ENCODE data around the gene ARMC12.

The ARMC12 gene

DNA sequence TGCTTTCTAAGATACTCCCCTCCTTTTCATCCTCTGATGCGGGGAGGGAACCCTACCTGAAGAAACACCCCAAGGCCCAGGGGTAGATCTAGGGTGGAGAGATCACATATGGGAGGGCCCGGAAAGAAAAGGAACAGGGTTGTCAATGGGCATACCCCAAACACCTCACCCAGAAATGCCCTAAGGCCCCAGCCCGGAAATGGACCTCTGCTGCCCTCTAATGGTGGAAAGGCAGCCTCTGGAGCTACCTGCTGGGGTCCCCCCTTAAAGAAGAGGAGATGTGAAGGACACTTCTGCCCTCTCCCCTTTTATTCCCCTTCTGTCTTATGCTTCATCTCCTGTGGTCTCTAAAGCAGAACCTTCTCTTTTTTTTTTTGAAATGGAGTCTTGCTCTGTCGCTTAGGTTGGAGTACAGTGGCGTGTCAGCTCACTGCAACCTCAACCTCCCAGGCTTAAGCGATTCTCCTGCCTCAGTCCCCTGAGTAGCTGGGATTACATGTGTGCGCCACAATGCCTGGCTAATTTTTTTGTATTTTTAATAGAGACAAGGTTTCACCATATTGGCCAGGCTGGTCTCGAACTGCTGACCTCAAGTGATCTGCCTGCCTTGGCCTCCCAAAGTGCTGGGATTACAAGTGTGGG, 458 bp upstream of the ARMC12 start:
- peak; percentile 86 for DNase-seq

DNA sequence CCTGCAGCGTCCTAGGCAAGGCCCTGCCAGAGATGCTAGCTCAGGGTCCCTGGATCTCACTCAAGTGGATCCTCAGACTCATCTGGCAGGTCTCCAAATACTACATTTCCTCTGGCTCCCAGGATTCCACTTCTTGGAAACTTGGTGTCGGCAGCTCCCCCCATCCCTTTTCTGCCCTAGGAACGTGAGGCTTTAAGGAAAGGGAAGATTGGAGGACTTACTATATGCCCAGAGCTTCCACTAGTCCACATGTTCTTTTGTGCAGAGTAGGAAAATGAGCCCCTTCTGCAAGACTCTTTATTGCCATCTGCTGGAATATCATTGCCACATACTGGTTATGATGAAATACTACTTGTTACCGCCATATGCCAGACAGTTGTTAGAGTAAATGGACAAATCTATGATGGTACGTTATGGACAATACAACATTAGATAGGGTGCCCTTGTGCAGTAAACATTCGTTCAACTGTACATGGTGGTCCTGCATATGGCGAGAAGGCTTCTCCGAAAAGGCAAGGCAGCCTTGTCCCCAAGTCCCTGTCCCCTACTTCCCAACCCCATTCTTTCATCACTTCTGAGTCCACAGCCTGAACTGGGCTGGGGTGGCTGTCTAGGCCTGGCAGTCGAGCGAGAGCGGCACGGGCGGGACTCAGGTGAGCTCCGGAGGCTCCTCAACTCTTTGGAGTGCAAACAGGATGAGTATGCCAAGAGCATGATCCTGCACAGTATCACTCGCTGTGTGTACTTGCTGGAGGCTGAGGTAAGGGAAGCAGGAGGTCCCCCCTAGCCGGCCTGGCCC, 780 bp downstream of the ARMC12 start:
- no peak for DNase-seq

DNA sequence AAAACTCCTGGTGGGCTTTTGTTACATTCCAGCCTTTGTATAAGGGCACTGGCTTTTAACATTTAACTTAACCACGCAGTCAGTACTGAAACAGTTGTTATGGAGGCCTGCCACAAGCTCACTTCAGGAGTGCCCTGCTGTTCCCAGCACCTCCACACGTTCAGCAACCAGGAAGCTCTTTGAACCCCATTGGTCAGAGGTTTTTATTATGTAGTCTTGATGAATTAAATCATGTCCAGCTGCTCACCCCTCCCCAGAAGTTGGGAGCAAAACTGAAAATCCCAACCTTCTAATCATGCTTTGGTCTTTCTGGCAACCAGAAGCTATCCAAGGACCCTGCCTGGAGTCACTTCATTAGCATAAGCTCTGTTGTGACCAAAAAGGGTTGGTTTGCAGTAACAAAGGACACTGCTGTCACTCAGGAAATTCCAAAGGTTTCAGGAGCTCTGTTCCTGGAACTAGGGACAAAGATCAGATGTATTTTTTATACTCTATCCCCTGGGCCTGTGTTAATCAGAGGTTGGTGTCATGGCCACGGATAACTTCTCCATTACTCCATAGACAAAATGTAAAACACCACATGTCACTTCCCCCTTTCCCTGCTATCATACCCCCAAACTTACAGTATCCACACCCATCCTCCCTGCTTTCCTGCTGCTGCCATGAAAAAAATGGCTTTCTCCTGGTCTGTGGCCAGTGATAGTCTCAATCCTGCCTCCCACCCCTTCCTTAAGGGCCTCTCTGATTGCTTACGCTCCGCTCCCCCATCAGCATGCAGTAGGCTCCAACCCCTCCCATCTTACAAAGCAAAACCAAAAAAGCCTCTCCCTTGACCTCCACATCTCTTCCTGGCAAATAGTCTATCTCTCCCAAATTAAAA, 3.1 kb downstream of the ARMC12 start:
- no peak for DNase-seq

DNA sequence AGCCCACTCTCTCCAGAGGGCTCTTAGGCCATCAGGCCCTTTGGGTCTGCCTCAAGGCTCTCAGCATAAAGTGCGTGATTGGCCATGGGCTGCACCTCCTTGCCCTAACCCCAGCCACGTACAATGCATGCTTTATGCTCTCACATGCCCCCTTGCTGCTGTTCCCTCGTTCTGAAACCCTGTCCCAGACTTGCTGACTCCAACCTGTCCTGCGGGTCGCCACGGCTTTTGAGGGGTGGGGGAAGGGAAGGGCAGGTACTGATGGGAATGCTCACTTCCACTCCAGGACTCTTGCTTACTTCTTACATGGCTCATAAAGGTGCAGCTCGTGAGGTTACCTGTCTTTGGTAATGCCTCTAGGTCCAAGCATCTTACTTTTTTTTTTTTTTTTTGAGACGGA, 6.0 kb downstream of the ARMC12 start:
- DNase-seq, result no peak

DNA sequence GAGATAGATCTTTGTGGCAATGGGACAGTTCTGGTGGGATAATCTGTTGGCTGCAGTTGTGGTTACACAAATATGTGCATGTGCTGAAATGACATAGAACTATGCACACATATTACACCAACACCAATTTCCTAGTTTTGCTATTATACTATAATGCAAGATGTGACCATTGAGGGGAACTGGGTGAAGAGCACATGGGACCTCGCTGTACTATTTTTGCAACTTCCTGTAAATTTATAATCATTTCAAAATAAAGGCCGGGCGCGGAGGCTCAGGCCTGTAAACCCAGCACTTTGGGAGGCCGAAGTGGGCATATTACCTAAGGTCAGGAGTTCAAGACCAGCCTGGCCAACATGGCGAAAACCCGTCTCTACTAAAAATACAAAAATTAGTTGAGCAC, 8.7 kb downstream of the ARMC12 start:
- DNase-seq, result no peak

DNA sequence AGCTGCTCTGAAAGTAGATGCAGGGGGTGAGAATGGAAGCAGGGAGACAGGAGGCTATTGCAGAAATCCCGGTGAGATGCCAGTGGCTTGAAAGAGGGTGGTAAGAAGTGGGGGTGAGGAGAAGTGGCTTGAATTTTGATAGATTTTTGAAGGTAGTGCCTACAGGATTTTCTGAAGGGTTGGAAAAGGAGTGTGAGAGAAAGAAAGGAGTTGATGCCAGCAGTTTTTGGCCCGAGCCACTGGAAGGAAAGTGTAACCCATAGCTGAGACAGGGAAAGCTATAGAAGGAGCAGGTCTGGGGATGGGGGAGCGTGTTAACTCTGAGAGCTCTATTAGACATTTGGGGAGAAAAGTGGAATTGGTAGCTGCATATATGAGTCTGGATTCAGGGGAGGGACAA, 9.7 kb downstream of the ARMC12 start:
- DNase-seq, result no peak

DNA sequence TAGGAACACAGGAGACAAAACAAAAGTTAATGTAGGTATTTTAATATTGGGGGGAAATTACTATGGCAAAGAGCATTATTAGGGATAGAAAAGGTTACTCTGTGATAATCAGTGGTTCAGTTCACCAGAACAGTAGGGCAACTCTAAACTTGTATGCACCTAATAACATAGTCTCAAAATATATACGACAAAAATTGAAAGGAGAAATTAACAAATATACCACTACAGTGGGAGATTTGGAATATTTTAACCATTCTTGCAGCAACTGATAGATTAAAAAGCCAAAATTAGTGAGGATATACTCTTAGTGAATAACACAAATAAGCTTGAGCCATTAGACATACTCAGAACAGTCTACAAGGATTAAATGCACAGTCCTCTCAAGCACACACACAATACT, 11.0 kb downstream of the ARMC12 start:
- no peak for DNase-seq

DNA sequence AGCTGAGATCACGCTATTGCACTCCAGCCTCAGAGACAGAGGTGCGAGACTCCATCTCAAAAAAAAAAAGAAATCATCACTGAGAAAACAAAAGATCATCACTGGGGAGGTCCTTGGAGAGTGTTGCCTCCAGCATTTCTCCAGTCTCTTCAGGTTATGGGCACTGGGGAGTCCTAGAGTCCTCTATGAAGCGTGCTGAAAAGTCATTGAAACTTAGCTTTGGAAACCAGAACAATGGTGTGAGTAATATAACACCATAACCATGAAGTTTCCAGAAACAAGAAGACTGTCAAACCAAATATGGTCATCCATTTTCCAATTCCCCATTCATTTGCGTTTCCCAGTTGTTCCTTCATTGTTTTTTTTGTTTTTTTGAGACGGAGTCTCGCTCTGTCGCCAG, 13.7 kb downstream of the ARMC12 start:
- DNase-seq, result no peak

DNA sequence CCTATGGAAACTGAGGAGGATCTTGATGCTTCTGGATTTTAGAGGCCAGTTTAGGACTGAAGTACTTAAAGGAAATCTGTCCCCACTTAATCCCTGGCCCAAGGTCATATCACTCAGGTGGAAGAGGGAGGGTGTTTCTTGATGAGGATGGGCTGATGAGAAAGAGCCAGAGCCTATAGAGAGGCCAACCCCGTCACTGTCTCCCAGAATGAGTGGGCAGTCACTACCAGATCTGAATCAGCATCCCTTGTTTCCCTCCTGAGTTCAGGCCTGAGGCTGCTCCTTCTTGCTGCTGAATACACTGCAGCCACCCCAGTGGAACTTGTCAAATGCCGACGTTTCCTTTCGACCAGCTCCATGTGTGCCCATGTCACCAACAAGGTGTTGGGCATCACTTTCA, 14.8 kb downstream of the ARMC12 start:
- no peak for DNase-seq

DNA sequence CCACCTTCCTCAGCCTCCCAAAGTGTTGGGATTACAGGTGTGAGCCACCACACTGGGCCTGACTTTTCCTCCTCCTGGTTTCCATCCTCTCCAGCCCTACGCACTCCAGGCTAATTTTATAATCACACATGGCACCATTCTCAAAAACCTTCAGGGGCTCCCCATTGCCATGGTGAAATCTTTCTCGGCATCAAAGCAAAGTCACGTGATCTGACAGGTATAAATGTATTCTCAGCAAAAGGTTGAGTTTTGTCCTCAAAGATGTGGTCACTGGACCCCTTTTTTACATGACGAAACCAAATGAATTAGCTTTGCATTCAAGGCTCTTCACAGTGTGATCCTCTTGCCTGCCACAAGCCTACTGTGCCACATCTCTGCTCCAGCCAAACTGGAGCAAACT, 15.5 kb downstream of the ARMC12 start:
- no peak for DNase-seq

DNA sequence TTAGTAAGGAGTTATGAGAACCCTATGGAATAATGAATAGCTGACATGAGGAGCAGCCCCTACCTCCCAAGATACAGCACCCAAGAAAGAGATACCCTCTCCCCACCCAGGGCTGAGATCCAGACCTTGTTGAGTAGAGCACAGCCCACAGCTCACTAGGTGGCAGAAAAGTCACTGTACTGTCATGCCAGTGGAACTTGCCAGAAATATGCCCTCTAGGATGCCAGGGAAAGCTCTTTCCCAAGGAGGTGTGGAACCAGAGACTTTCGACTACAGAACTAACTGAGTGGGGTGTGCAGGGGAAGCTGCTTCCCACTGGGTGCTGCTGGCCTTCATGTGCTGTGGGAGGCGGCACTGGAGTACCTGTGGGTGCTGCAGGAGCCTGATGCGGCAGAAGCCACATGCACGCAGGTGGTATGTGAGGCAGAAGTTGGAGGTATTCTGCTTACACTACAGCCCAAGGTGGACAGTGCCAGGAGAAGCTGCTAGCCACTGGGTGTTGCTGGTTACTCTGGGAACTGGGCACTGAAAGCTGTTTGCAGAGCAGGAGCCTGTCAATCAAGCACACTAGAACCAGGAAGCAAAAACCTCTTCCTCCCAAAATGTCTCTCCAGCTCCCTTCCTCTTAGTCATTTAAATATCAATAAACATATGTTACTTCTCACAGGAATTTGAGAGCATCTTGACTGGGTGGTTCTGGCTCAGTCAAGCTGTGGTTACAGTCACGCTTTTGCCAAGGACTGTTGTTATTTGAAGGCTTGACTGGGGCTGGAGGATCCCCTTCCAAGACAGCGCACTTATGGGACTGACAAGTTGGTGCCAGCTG, 17.8 kb downstream of the ARMC12 start:
- no peak for DNase-seq

DNA sequence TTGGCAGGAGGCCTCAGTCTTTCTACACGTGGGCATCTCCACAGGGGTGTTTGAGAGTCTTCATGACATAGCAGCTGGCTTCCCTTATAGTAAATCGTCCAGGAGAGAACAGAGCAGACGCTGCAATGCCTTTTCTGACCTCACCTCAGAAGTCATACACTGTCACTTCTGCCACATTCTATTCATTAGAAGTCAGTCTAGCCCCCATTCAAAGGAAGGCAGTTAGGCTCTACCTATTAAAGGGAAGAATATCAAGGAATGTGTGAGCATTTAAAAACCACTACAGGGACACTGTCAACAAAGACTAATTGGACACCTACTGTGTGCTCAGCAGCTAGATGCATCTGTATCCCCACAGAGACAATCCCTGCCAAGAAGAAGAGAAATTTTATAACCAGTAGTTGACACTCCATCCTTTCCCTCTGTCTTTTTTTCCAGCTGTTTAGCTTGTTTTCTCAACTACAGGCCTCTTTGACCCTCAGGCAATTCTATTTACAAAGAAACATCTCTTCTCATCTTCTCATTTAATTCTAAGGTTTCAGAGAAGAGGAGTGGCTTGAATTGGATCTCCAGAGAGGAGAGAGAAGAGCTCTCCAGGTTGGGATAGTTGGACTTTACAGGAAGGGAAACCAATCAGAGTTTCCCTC, 18.6 kb downstream of the ARMC12 start:
- no peak for DNase-seq

DNA sequence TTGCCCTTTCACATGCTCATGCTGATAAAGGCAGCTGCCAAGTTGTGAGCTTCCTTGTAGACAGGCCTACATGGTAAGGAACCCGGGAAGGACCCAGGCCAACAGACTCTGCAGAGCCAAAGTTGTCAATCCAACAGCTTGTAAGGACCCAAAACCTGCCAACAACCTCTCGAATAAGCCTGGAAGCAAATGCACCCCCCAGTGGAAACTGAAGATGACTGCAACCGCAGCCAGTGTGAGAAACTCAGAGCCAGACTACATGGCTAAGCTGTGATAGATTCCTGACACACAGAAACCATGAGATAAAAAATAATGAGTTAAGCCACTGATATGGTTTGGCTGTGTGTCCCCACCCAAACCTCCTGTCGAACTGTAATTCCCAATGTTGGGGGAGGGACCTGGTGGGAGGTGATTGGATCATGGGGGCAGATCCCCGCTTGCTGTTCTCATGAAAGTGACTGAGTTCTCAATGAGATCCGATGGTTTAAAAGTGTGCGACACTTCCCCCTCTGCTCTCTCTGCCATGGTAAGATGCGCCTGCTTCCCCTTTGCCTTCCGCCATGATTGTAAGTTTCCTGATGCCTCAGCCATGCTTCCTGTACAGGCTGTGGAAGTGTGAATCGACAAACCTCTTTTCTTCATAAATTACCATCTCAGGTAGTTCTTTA, 20.8 kb downstream of the ARMC12 start:
- DNase-seq, result no peak

DNA sequence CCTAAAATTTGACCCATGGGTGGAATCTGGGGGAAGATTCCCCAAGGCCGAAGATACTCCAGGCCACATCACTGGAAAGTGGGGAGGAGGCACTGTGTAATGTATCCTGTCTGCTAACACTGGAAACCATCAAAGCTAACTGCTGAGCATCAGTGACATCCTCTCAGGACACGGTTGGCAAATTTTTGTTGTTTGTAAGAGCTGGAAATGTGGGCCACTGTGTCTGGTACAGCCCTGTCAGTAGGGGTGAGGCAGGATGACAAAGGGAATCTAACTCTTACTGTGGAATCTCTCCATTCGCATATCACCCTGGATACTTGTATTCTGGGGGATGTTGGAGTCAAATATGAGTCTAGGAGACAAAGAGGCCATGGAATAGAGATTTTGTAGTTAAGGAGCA, 22.6 kb downstream of the ARMC12 start:
- DNase-seq, result no peak

DNA sequence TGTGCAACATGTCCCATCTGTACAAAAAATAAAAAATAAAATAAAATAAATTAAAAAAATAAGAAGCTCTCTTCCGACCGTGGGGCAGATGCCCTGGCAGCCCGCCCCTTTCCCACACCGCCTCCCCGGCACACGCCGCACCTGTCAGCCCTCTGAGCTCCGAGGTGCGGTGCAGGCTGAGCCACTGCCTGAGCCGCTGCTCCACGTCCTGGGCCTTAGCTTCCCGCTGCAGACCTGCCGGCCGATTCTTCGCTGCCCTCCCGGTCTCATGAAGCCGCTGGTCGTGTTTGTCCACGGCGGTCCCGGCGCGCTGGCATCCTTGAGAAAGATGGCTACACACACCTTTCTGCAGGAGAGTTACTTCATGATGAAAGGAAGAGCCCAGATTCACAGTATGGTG, 28.9 kb downstream of the ARMC12 start:
- DNase-seq, result no peak

DNA sequence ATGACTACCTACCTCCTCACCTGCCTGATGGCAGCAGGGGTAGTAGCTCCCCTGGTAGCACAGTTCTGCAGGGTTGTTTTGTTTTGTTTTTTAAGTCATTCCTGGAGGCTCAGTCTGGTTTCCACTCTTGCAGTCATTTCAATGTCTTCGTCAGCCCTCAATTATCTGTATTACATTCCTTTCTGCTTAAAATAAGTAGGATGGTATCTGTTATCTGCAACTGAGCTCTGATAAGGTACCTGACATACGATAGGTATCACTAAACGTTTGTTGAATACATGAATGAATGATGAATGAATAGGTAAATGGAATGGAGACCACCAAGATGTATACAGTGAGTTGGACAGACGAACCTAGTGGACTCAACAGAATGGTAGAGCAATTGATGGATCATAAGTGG, 32.4 kb downstream of the ARMC12 start:
- no peak for DNase-seq

DNA sequence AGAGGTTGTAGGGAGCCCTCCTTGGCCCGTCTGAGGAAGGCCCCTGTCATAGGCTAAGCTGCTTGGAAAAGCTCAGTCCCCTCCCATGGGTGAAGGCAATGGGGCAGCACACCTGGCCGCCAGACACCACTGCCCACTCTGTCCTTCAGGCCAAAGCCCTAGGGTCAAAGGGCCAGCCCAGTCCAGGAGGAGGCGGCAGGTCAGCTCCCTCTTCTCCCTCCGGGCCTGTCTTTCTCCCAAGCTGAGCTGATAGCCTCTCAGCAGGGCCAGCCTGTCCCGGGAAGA, 34.5 kb downstream of the ARMC12 start:
- no peak for DNase-seq

DNA sequence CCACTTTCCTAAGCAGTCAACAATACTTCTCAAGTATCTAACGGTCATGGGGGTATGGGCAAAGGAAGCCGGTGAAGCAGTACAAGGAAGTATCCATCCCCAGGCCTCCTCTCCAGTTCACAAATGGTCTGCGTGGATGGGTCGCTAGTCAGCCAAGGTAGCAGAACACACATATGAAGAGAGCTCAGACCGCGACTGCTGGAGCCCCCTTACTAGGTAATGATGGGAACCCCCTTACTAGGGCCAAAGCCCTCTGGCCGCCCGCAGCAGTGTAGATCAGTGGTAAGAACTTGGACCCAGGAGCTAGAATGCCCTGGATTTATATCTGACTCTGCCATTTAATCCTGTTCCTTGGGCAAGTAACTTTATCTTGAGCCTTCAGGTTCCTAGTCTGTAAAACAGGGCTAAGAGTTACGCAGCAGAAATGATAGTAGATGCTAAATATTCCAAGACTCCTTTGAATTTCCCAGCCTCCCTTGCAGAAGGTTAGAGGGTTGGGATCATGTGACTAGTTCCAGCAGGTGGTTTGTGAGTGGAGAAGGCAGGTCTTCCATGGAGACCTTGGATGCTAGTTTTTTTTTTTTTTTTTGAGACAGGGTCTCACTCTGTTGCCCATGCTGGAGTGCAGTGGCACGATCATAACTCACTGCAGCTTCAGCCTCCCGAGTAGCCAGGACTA, 37.4 kb downstream of the ARMC12 start:
- no peak for DNase-seq

DNA sequence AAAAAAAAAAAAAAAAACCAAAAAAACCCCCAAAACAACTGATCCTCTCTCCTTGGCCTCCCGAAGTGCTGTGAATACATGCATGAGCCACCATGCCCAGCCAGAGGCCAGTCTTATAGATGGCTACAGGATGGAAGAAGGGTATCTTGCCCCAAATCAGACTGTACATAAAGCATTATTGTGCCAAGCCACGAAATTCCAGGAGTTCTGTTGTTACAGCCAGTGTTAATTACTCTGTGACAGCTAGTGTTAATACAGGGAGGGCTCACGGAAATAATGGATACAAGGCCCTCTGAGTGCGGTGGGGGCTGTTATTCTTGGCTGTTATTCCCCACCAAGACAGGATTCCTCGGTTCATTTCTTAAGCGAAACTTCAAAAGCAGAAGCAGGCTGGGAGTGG, 38.2 kb downstream of the ARMC12 start:
- no peak for DNase-seq

DNA sequence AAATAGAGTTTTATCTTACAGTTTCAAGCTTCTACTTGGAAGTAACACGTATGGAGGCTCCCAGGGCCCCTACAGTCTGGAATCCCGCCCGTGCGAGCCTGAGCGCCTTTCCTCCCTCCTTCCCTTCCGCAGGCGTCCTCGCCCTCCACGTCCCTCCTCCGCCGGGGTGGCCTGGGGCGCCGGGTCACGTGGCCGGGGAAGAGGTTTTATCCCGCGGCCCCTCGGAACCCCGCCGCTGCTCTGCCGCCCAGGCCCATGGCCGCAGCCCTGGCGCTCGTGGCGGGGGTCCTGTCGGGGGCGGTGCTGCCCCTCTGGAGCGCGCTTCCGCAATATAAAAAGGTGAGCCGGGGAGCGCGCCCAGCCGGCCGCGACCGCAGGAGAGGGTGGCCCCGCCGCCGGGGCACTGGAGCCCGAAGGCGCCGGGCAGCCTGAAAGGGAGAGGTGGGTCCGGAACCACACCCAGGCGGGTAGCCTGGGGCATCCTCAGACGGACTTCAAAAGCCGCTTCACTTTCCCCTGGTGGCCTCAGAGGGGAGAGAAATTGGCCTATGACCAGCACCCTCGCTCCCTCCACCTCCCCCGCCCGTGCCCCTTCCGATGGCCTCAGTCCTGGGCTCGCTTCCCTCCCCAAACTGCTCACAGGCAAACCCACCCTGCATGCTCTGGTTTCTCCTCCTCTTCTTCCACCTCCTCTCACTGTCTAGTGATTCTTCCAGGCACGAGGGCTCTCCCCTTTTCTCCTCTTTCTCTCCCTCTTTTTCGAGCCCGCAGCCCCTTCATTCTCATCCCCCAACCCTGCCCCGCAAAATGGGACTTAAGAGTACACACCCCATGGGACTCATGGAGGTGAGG, 39.8 kb downstream of the ARMC12 start, which contains the start of gene CLPSL2:
Gene CLPSL2 (plus strand): TSS at position 235 of the 852 bp plus-strand sequence. CDS start 21 bp downstream, at position 256.
- DNase-seq, result no peak
